CD8-positive, alpha-beta memory T cell (primary cell): ENCODE results near the gene NCOA1. TPM values are rescaled to one million over a fixed set of nuclear protein-coding genes. Genes with fewer than 3 reads are reported as not detected.
A peak's percentile ranks its signal among the peaks of the same experiment; 100 is the strongest.
"Not testable (repeated sequence)": the region's sequence is repeated elsewhere in the genome, so short reads cannot be mapped to it uniquely, and the experiment has no call there.

Experiments used
- CTCF ChIA-PET: fragments of 350-600 bp; sonication (Branson Sonifier 250); formaldehyde crosslinking; loops from one replicate; lab custom pipeline; 2021; ENCODE audit warnings: antibody characterized with exemption; lab: Charles Lee
- POLR2A ChIA-PET: fragments of 350-600 bp; sonication (Branson Sonifier 250); formaldehyde crosslinking; loops from one replicate; lab custom pipeline; 2021; ENCODE audit warnings: antibody characterized with exemption; lab: Charles Lee
- DNase-seq, 5 donors: peaks; one replicate each; pipeline versions ENCODE4 v3.0.0 to v3.0.0-alpha.2; 2020 to 2022; ENCODE audit warnings: mixed read lengths in 1 of 5
- H3K27ac ChIP-seq: one replicate; pipeline ENCODE4 v1.7.0; 2013; ENCODE audit warnings: low read depth, mild to moderate bottlenecking, low read length, moderate library complexity
- H3K27me3 ChIP-seq: 2 replicates; pipeline ENCODE4 v1.7.0; 2013; ENCODE audit warnings: low read length, mild to moderate bottlenecking; ENCODE audit not compliant: insufficient read depth, poor library complexity, severe bottlenecking
- H3K36me3 ChIP-seq: 2 replicates; pipeline ENCODE4 v1.7.0; 2013; ENCODE audit warnings: mild to moderate bottlenecking, low read length, moderate library complexity; ENCODE audit not compliant: insufficient read depth
- H3K4me1 ChIP-seq: 2 replicates; pipeline ENCODE4 v1.7.0; 2013; ENCODE audit warnings: mild to moderate bottlenecking, low read length, moderate library complexity; ENCODE audit not compliant: insufficient read depth
- H3K4me3 ChIP-seq: 2 replicates; pipeline ENCODE4 v1.7.0; 2013; ENCODE audit warnings: mild to moderate bottlenecking, low read length
- H3K9me3 ChIP-seq: 2 replicates; pipeline ENCODE4 v1.7.0; 2013; ENCODE audit warnings: mild to moderate bottlenecking, low read length
- H3K27ac Mint-ChIP-seq, 8 donors: one replicate each; pipeline ENCODE4 v1.8.0; 2020 to 2021; ENCODE audit warnings: mixed read lengths in 8 of 8, mild to moderate bottlenecking in 6 of 8, inconsistent platforms in 3 of 8, moderate library complexity in 3 of 8
- H3K27me3 Mint-ChIP-seq, 2 donors: one replicate each; pipeline ENCODE4 v1.8.0; 2020 to 2021; ENCODE audit warnings: mixed read lengths in 2 of 2, mild to moderate bottlenecking in 1 of 2, moderate library complexity in 1 of 2
- H3K36me3 Mint-ChIP-seq, 3 donors: one replicate each; pipeline ENCODE4 v1.8.0; 2020 to 2021; ENCODE audit warnings: mixed read lengths in 3 of 3, inconsistent platforms in 1 of 3, mild to moderate bottlenecking in 1 of 3
- H3K4me1 Mint-ChIP-seq, 3 donors: one replicate each; pipeline ENCODE4 v1.8.0; 2020 to 2021; ENCODE audit warnings: mixed read lengths in 3 of 3, inconsistent platforms in 1 of 3, mild to moderate bottlenecking in 1 of 3
- H3K4me3 Mint-ChIP-seq, 7 donors: one replicate each; pipeline ENCODE4 v1.8.0; 2020 to 2021; ENCODE audit warnings: mixed read lengths in 7 of 7, mild to moderate bottlenecking in 6 of 7, moderate library complexity in 4 of 7, inconsistent platforms in 2 of 7
- H3K9me3 Mint-ChIP-seq, 5 donors: one replicate each; pipeline ENCODE4 v1.8.0; 2020 to 2022; ENCODE audit warnings: mixed read lengths in 5 of 5, mild to moderate bottlenecking in 3 of 5, moderate library complexity in 2 of 5, inconsistent platforms in 1 of 5
- polyA plus RNA-seq: library from polyadenylated mRNA; unstranded; fragments of 300-500 nt; fragmentation: Illumina TruSeq; gene quantifications from one replicate; pipeline ENCODE4 v1.2.3, GENCODE V29; 2021
- total RNA-seq, 2 experiments: library from RNA; stranded (reverse); gene quantifications; one replicate each; pipeline ENCODE4 v1.2.3, GENCODE V29; 2021

The NCOA1 gene
- total and polyA plus RNA-seq, 3 experiments from 2014 or later = 32.2 to 35.7 (median 32.7) TPM

GRCh38 chr2:24800487-24800886 is 309.4 kb downstream of the NCOA1 start:
- H3K27ac Mint-ChIP-seq, H3K9me3 Mint-ChIP-seq, H3K9me3 ChIP-seq, H3K27me3 ChIP-seq, H3K27ac ChIP-seq, H3K36me3 ChIP-seq, CTCF ChIA-PET, DNase-seq, POLR2A ChIA-PET, H3K4me1 ChIP-seq, H3K27me3 Mint-ChIP-seq, H3K4me3 ChIP-seq, H3K4me1 Mint-ChIP-seq, H3K4me3 Mint-ChIP-seq: not testable (repeated sequence)
- H3K36me3 Mint-ChIP-seq = peaks cover 5 to 22% (median 16%) of the 10 kb centered on the region in 3 donors

DNA sequence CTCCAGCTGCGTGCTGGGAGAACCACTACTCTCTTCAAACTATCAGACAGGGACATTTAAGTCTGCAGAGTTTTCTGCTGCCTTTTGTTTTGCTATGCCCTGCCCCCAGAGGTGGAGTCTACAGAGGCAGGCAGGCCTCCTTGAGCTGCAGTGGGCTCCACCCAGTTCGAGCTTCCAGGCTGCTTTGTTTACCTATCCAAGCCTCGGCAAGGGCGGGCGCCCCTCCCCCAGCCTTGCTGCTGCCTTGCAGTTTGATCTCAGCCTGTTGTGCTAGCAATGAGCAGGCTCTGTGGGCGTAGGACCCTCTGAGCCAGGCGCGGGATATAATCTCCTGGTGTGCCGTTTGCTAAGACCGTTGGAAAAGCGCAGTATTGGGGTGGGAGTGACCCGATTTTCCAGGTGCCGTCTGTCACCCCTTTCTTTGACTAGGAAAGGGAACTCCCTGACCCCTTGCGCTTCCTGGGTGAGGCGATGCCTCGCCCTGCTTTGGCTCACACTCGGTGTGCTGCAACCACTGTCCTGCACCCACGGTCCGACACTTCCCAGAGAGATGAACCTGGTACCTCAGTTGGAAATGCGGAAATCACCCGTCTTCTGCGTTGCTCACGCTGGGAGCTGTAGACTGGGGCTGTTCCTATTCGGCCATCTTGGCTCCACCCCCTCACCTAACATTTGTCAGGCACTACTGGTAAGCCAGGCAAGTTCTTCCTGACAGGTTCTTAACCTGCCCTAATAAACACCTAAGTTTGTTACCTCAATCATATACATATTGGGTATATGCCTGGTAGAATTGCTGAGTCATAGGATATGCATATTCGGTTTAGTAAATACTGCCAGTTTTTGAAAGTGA is 315.0 kb downstream of the NCOA1 start:
- Mint-ChIP-seq H3K36me3 (peaks cover 10 to 18% (median 14%) of the 10 kb centered on the region in 3 donors), H3K27ac (peak overlapping the region in 1 of 8 donors; percentile 71), H3K4me1 (peaks cover 12 to 25% (median 20%) of the 10 kb centered on the region in 3 donors)
- CTCF ChIA-PET, POLR2A ChIA-PET, H3K9me3 ChIP-seq, H3K4me1 ChIP-seq, H3K27me3 ChIP-seq, H3K4me3 ChIP-seq, H3K9me3 Mint-ChIP-seq, DNase-seq, H3K36me3 ChIP-seq, H3K27ac ChIP-seq, H3K27me3 Mint-ChIP-seq, H3K4me3 Mint-ChIP-seq: not testable (repeated sequence)

GRCh38 chr2:24806661-24807036 is 315.6 kb downstream of the NCOA1 start:
- Mint-ChIP-seq H3K4me3 (no peak overlapping the region), H3K27me3 (no peaks in the 10 kb centered on the region), H3K36me3 (peaks cover 10 to 17% (median 14%) of the 10 kb centered on the region in 3 donors), H3K27ac (peak overlapping the region in 1 of 8 donors; percentile 59), H3K4me1 (peaks cover 12 to 25% (median 20%) of the 10 kb centered on the region in 3 donors), H3K9me3 (peaks cover 0 to 3% (median 0%) of the 10 kb centered on the region in 5 donors)
- no peak overlapping the region for H3K4me3 ChIP-seq
- no peaks in the 10 kb centered on the region for H3K9me3 ChIP-seq
- H3K27ac ChIP-seq = no peak overlapping the region
- CTCF ChIA-PET = no interaction called here
- POLR2A ChIA-PET = no interaction called here
- H3K27me3 ChIP-seq = no peaks in the 10 kb centered on the region
- no peaks in the 10 kb centered on the region for H3K4me1 ChIP-seq
- DNase-seq = no peak
- no peaks in the 10 kb centered on the region for H3K36me3 ChIP-seq

GRCh38 chr2:24809316-24810007 is 318.4 kb downstream of the NCOA1 start:
- CTCF ChIA-PET = interaction anchor here (1.0 kb wide), 1 partner anchor 17 kb away, joined by 3 read pairs; the partner anchor contains the start of genes CENPO and PTRHD1
- Mint-ChIP-seq H3K4me3 (peak overlapping the region in 5 of 7 donors; percentile 11 to 67 (median 36)), H3K4me1 (peaks cover 10 to 27% (median 25%) of the 10 kb centered on the region in 3 donors), H3K36me3 (peaks cover 10 to 14% (median 13%) of the 10 kb centered on the region in 3 donors), H3K27me3 (no peaks in the 10 kb centered on the region), H3K27ac (peak overlapping the region in 4 of 8 donors; percentile 3 to 88 (median 56)), H3K9me3 (peaks cover 0 to 3% (median 0%) of the 10 kb centered on the region in 5 donors)
- Histone ChIP-seq H3K27ac (no peak overlapping the region), H3K9me3 (no peaks in the 10 kb centered on the region), H3K36me3 (no peaks in the 10 kb centered on the region), H3K27me3 (no peaks in the 10 kb centered on the region), H3K4me3 (no peak overlapping the region), H3K4me1 (no peaks in the 10 kb centered on the region)
- DNase-seq = no peak
- POLR2A ChIA-PET = no interaction called here

DNA sequence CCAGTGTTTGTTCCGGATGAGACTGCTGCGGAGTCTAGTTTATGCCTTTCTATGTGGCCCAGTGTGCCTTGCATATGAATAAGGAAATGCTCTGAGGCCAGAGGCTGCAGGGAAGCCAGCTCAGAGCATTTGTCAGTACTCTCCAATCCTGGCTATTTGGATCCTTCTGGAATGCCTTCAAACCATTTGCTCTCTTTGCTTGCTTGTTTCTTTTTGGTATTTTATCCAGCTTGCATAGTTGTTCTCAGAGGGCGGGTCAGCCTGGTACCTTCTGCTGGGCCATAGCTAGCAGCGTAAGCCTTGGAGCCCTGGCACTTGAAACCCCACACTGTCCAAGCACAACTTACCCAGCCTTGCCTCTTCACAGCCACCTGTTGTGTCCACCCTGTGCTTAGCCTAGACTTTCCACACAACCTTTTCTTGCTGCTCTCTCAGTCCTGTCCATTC is 322.7 kb downstream of the NCOA1 start:
- Mint-ChIP-seq H3K27me3 (no peaks in the 10 kb centered on the region), H3K36me3 (peaks cover 7 to 40% (median 14%) of the 10 kb centered on the region in 3 donors), H3K4me1 (peaks cover 6 to 18% (median 17%) of the 10 kb centered on the region in 3 donors), H3K27ac (no peak overlapping the region), H3K9me3 (no peaks in the 10 kb centered on the region), H3K4me3 (no peak overlapping the region)
- DNase-seq = no peak
- Histone ChIP-seq H3K27me3 (no peaks in the 10 kb centered on the region), H3K4me3 (no peak overlapping the region), H3K9me3 (no peaks in the 10 kb centered on the region), H3K4me1 (no peaks in the 10 kb centered on the region), H3K27ac (no peak overlapping the region), H3K36me3 (peaks cover 18% of the 10 kb centered on the region)
- CTCF ChIA-PET = no interaction called here
- POLR2A ChIA-PET = no interaction called here

- Histone ChIP-seq H3K27ac (no peak overlapping the region), H3K4me3 (no peak overlapping the region), H3K4me1 (no peaks in the 10 kb centered on the region), H3K9me3 (no peaks in the 10 kb centered on the region), H3K36me3 (peaks cover 18% of the 10 kb centered on the region), H3K27me3 (no peaks in the 10 kb centered on the region)
- Mint-ChIP-seq H3K9me3 (no peaks in the 10 kb centered on the region), H3K27me3 (no peaks in the 10 kb centered on the region), H3K36me3 (peaks cover 7 to 47% (median 16%) of the 10 kb centered on the region in 3 donors), H3K27ac (no peak overlapping the region), H3K4me3 (no peak overlapping the region), H3K4me1 (peaks cover 0 to 10% (median 9%) of the 10 kb centered on the region in 3 donors)
- no peak for DNase-seq
- POLR2A ChIA-PET = no interaction called here
- CTCF ChIA-PET = no interaction called here
These were observed 323.5 kb downstream of the NCOA1 start for GRCh38 chr2:24814516-24814915.

DNA sequence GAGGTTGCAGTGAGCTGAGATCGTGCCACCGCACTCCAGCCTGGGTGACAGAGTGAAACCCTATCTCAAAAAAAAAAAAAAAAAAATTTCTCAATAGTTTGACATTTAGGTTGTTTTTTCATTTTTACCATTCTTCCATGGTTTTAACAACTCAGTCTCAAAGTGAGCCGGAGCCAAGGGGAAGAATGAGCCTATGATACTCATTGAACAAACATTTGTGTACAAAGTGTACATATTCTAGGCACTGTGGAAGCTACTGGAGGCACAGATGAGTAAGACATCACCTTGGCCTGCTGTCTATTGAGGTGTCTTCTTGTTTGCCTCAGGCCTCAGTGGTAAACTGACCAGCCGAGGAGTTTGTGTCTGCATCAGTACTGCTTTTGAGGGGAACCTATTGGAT is 324.1 kb downstream of the NCOA1 start:
- POLR2A ChIA-PET = no interaction called here
- H3K36me3 ChIP-seq = peaks cover 18% of the 10 kb centered on the region

DNA sequence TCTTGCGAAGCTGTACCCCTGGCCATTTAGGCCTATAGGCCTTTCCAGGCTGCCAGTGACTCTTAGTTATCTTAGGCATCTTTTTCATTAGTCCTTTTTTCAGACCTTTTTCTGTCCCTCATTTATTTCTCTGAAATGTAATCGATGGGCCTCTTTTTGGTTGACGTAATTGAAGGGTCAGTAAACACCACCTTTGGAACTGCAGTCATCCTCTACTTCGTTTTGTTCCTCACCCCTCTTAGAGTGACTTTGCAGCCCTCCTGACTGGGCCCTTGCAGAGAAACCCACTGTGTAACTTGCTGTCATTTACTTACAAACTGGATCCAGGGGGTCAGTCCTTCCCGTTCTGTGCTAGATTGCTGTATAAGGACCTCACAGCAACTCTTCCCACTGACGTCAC is 325.4 kb downstream of the NCOA1 start:
- Mint-ChIP-seq H3K4me1 (peaks cover 0 to 6% (median 4%) of the 10 kb centered on the region in 3 donors), H3K36me3 (peaks cover 7 to 65% (median 20%) of the 10 kb centered on the region in 3 donors), H3K27ac (peak overlapping the region in 1 of 8 donors; percentile 19), H3K27me3 (peaks cover 0 to 1% of the 10 kb centered on the region in 2 donors), H3K9me3 (no peaks in the 10 kb centered on the region), H3K4me3 (no peak overlapping the region)
- DNase-seq = no peak
- peaks cover 18% of the 10 kb centered on the region for H3K36me3 ChIP-seq
- no peaks in the 10 kb centered on the region for H3K4me1 ChIP-seq
- no peaks in the 10 kb centered on the region for H3K9me3 ChIP-seq
- CTCF ChIA-PET = no interaction called here
- peak overlapping the region; percentile 26 for H3K27ac ChIP-seq
- H3K27me3 ChIP-seq = no peaks in the 10 kb centered on the region
- no peak overlapping the region for H3K4me3 ChIP-seq
- POLR2A ChIA-PET = interaction anchor here (0.7 kb wide), 1 partner anchor 600 kb away, joined by 3 read pairs; no protein-coding TSS in a partner anchor

More for the DNA sequence above, 324.1 kb downstream of the NCOA1 start:
- peak overlapping the region in 1 of 8 donors; percentile 31 for H3K27ac Mint-ChIP-seq
- H3K36me3 Mint-ChIP-seq = peaks cover 7 to 53% (median 16%) of the 10 kb centered on the region in 3 donors
- H3K9me3 Mint-ChIP-seq = no peaks in the 10 kb centered on the region
- Histone ChIP-seq H3K4me3 (no peak overlapping the region), H3K27ac (no peak overlapping the region), H3K9me3 (no peaks in the 10 kb centered on the region), H3K27me3 (no peaks in the 10 kb centered on the region), H3K4me1 (no peaks in the 10 kb centered on the region)
- CTCF ChIA-PET = no interaction called here
- H3K4me3 Mint-ChIP-seq = no peak overlapping the region
- H3K4me1 Mint-ChIP-seq = peaks cover 0 to 6% (median 4%) of the 10 kb centered on the region in 3 donors
- no peak for DNase-seq
- no peaks in the 10 kb centered on the region for H3K27me3 Mint-ChIP-seq
